Neural cell (in vitro differentiated cells): ENCODE measurements around the gene PITPNB. TPM values are rescaled to one million over a fixed set of nuclear protein-coding genes. Genes with fewer than 3 reads are reported as not detected.

Experiments used
- H2AFZ ChIP-seq: fragments of 200-600, 300-800 bp; sonication (generic), shearing (Covaris generic); 2 replicates; pipeline ENCODE4 v1.6.0; 2014; ENCODE audit warnings: low read depth, mild to moderate bottlenecking, antibody characterized with exemption, low read length, moderate library complexity
- H3F3A ChIP-seq: fragments of 200-600 bp; shearing (Covaris generic); 2 replicates; pipeline ENCODE4 v1.6.1; 2016; ENCODE audit warnings: mild to moderate bottlenecking, moderate library complexity, mixed read lengths, antibody characterized with exemption, low read length; ENCODE audit not compliant: insufficient read depth, poor library complexity, severe bottlenecking
- H3K27ac ChIP-seq: fragments of 200-600, 300-800 bp; sonication (generic), shearing (Covaris generic); 2 replicates; pipeline ENCODE4 v1.5.1; 2014; ENCODE audit warnings: mild to moderate bottlenecking, low read length, moderate library complexity
- H3K27me3 ChIP-seq: fragments of 300-800, 200-600 bp; sonication (generic), shearing (Covaris generic); 2 replicates; pipeline ENCODE4 v1.6.0; 2014; ENCODE audit warnings: mild to moderate bottlenecking, low read depth, low read length, moderate library complexity; ENCODE audit not compliant: insufficient read depth
- H3K36me3 ChIP-seq: fragments of 300-800, 200-600 bp; sonication (generic), shearing (Covaris generic); 2 replicates; pipeline ENCODE4 v1.5.1; 2014; ENCODE audit warnings: mild to moderate bottlenecking, antibody characterized with exemption, low read length, moderate library complexity; ENCODE audit not compliant: insufficient read depth
- H3K4me2 ChIP-seq: fragments of 300-800, 200-600 bp; sonication (generic), shearing (Covaris generic); 2 replicates; pipeline ENCODE4 v1.6.0; 2014; ENCODE audit warnings: mild to moderate bottlenecking, low read length
- H3K4me3 ChIP-seq: fragments of 300-800, 200-600 bp; sonication (generic), shearing (Covaris generic); 2 replicates; pipeline ENCODE4 v1.5.1; 2014; ENCODE audit warnings: mild to moderate bottlenecking, low read length, moderate library complexity
- H3K79me2 ChIP-seq: fragments of 200-600 bp; shearing (Covaris generic); replicated peaks from 2 replicates; pipeline ENCODE4 v1.6.0; 2014; ENCODE audit warnings: mild to moderate bottlenecking, low read length, moderate library complexity; ENCODE audit not compliant: insufficient read depth
- H3K9ac ChIP-seq: fragments of 300-800, 200-600 bp; sonication (generic), shearing (Covaris generic); 2 replicates; pipeline ENCODE4 v1.6.1; 2016; ENCODE audit warnings: mild to moderate bottlenecking, low read length, mixed read lengths
- H3K9me2 ChIP-seq: fragments of 200-600 bp; shearing (Covaris generic); 2 replicates; pipeline ENCODE4 v1.6.1; 2016; ENCODE audit warnings: mild to moderate bottlenecking, low read length, mixed read lengths; ENCODE audit not compliant: insufficient read depth
- H3K9me3 ChIP-seq: fragments of 200-600, 300-800 bp; sonication (generic), shearing (Covaris generic); 2 replicates; pipeline ENCODE4 v1.6.1; 2016; ENCODE audit warnings: mild to moderate bottlenecking, mixed run types, low read length, moderate library complexity, mixed read lengths
- H4K20me1 ChIP-seq: fragments of 200-600 bp; shearing (Covaris generic); 2 replicates; pipeline ENCODE4 v1.6.1; 2016; ENCODE audit warnings: mild to moderate bottlenecking, mixed run types; ENCODE audit not compliant: insufficient read depth
- CTCF ChIP-seq: fragments of 450-650 bp; IDR thresholded peaks from 2 replicates; pipeline ENCODE4 v1.5.1; 2014; ENCODE audit warnings: antibody characterized with exemption, mild to moderate bottlenecking, moderate library complexity; ENCODE audit not compliant: poor library complexity, severe bottlenecking
- EP300 ChIP-seq: fragments of 450-650 bp; conservative IDR thresholded peaks from 2 replicates; pipeline ENCODE4 v1.6.1; 2014; ENCODE audit warnings: antibody characterized with exemption, mild to moderate bottlenecking, moderate library complexity; ENCODE audit not compliant: poor library complexity, severe bottlenecking
- EZH2 ChIP-seq: fragments of 200-600, 300-800 bp; shearing (Covaris generic), sonication (generic); IDR thresholded peaks from 2 replicates; pipeline ENCODE4 v1.6.1; 2014; ENCODE audit warnings: antibody characterized with exemption, low read length, borderline replicate concordance, mild to moderate bottlenecking; ENCODE audit not compliant: insufficient read depth, poor library complexity, severe bottlenecking
- MXI1 ChIP-seq: fragments of 450-650 bp; conservative IDR thresholded peaks from 2 replicates; pipeline ENCODE4 v1.6.1; 2014; ENCODE audit warnings: antibody characterized with exemption, mild to moderate bottlenecking; ENCODE audit not compliant: poor library complexity, severe bottlenecking
- POLR2AphosphoS5 ChIP-seq: IDR thresholded peaks from 2 replicates; pipeline ENCODE4 v1.6.1; 2012
- RAD21 ChIP-seq: fragments of 450-650 bp; conservative IDR thresholded peaks from 2 replicates; pipeline ENCODE4 v1.6.1; 2014; ENCODE audit warnings: antibody characterized with exemption, mild to moderate bottlenecking, moderate library complexity
- REST ChIP-seq: IDR thresholded peaks from 2 replicates; pipeline ENCODE4 v1.6.1; 2012; ENCODE audit warnings: borderline replicate concordance
- SMC3 ChIP-seq: fragments of 450-650 bp; conservative IDR thresholded peaks from 2 replicates; pipeline ENCODE4 v1.6.1; 2014; ENCODE audit warnings: antibody characterized with exemption, mild to moderate bottlenecking, moderate library complexity; ENCODE audit not compliant: poor library complexity
- TAF1 ChIP-seq: IDR thresholded peaks from 2 replicates; pipeline ENCODE4 v1.6.1; 2012; ENCODE audit warnings: low read depth
- polyA plus RNA-seq: library from polyadenylated mRNA; depleted of rRNA; stranded (reverse); fragments of >200 nt; gene quantifications from 2 replicates; pipeline ENCODE4 v1.2.3, GENCODE V29; 2014

PITPNB gene
- polyA plus RNA-seq, 1 donor from 2014 or later = 44.8 TPM

- Histone ChIP-seq H3K4me3 (no peak overlapping the region), H3K9me2 (no peaks in the 10 kb centered on the region), H3F3A (no peaks in the 10 kb centered on the region), H3K4me2 (no peak overlapping the region), H3K27ac (no peak overlapping the region), H2AFZ (no peak overlapping the region), H4K20me1 (no peaks in the 10 kb centered on the region), H3K79me2 (no peaks in the 10 kb centered on the region), H3K36me3 (no peaks in the 10 kb centered on the region), H3K9ac (no peak overlapping the region), H3K27me3 (no peaks in the 10 kb centered on the region), H3K9me3 (no peaks in the 10 kb centered on the region)
- TF ChIP-seq POLR2AphosphoS5 = no peak
- TF ChIP-seq EP300 = no peak
- no peak for TF ChIP-seq EZH2
- no peak for TF ChIP-seq MXI1
- TF ChIP-seq CTCF = no peak
- TF ChIP-seq REST = no peak
- no peak for TF ChIP-seq RAD21
- no peak for TF ChIP-seq TAF1
- TF ChIP-seq SMC3 = no peak
Measured at GRCh38 chr22:27808451-27809225, 110.4 kb downstream of the PITPNB start.

GRCh38 chr22:27805841-27806240 lies 113.2 kb downstream of the PITPNB start:
- Histone ChIP-seq H3K4me3 (no peak overlapping the region), H3K79me2 (peaks cover under 1% of the 10 kb centered on the region), H3K4me2 (no peak overlapping the region), H3K27ac (no peak overlapping the region), H3K9me3 (no peaks in the 10 kb centered on the region), H3K9ac (no peak overlapping the region), H3F3A (no peaks in the 10 kb centered on the region), H4K20me1 (no peaks in the 10 kb centered on the region), H3K36me3 (no peaks in the 10 kb centered on the region), H3K9me2 (no peaks in the 10 kb centered on the region), H3K27me3 (no peaks in the 10 kb centered on the region), H2AFZ (no peak overlapping the region)
- TF ChIP-seq SMC3 = no peak
- TF ChIP-seq TAF1 = no peak
- TF ChIP-seq REST = no peak
- TF ChIP-seq POLR2AphosphoS5 = no peak
- TF ChIP-seq EP300 = no peak
